Fibroblast of villous mesenchyme (primary cell): ENCODE results near the gene NCDN. TPM values are rescaled to one million over a fixed set of nuclear protein-coding genes. Genes with fewer than 3 reads are reported as not detected.

ENCODE experiments used
- DNase-seq: peaks from one replicate; pipeline ENCODE4 v3.0.0-alpha.2; 2010; ENCODE audit warnings: low read depth
- H3K4me3 ChIP-seq: 2 replicates; pipeline ENCODE4 v1.5.1; 2011; ENCODE audit warnings: low read depth, mild to moderate bottlenecking, low read length
- total RNA-seq: library from RNA; depleted of rRNA; stranded (reverse); fragments of >200 nt; gene quantifications from 2 replicates; pipeline ENCODE4 v1.2.3, GENCODE V29; 2012
- TF ChIP-seq, protein P1 (sequence below): IDR thresholded peaks from 2 replicates; pipeline ENCODE4 v1.5.1; 2012; ENCODE audit warnings: low read depth, mild to moderate bottlenecking, low read length; ENCODE audit not compliant: insufficient read depth

The NCDN gene
- total RNA-seq, 1 donor = 21.6 TPM

DNA sequence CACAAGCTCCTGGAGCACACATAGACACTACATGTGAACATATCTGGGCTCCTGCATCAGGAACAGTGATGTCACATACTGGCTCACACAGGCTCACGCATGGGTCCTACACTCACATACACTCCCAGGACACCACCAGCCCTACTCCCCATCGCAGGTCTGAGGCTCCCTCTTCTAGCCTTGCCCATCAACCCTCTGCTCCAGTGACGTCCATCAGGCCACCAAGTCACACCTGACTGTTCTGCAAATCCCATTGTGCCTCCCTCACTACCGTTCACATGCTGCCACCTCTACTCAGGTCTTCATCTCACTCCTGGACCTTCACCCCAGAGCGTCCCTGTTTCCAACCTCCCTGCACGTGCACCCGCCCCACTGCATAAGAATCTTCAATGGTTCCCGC, 33.6 kb downstream of the NCDN start:
- no peak for DNase-seq
- TF ChIP-seq, protein P1, sequence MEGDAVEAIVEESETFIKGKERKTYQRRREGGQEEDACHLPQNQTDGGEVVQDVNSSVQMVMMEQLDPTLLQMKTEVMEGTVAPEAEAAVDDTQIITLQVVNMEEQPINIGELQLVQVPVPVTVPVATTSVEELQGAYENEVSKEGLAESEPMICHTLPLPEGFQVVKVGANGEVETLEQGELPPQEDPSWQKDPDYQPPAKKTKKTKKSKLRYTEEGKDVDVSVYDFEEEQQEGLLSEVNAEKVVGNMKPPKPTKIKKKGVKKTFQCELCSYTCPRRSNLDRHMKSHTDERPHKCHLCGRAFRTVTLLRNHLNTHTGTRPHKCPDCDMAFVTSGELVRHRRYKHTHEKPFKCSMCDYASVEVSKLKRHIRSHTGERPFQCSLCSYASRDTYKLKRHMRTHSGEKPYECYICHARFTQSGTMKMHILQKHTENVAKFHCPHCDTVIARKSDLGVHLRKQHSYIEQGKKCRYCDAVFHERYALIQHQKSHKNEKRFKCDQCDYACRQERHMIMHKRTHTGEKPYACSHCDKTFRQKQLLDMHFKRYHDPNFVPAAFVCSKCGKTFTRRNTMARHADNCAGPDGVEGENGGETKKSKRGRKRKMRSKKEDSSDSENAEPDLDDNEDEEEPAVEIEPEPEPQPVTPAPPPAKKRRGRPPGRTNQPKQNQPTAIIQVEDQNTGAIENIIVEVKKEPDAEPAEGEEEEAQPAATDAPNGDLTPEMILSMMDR = no peak
- no peak overlapping the region for H3K4me3 ChIP-seq

DNA sequence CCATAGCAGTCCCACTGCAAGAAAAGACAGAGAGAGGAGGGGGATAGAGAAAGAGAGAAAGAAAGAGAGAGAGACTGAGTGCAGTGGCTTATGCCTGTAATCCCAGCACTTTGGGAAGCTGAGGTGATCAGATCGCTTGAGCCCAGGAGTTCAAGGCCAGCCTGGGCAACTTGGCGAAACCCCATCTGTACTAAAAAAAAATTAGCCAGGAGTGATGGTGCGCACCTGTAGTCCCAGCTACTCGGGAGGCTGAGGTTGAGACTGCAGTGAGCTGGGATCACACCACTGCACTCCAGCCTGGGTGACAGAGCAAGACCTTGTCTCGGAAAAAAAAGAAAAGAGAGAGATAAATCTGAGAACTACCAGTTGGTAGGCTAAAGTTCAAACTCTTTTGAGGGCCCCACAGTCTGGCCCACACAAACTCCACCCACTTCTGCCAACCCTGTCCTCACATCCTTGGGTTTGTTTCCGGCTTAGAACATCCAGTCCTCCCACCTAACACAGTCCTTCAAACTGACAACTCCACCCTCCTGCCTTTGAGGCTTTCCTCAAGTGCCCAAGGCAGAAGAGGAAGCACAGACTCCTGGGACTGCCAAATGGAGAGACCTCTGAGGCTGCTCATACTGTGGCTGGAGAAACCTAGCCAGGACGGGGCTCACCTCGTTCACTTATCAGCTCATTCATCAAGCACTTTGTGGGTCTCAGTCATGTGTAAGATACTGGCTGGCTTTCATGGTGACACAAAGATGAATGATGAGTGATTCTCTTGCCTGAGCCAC, 35.6 kb downstream of the NCDN start:
- H3K4me3 ChIP-seq = no peak overlapping the region
- no peak for DNase-seq
- TF ChIP-seq, protein P1 = no peak

DNA sequence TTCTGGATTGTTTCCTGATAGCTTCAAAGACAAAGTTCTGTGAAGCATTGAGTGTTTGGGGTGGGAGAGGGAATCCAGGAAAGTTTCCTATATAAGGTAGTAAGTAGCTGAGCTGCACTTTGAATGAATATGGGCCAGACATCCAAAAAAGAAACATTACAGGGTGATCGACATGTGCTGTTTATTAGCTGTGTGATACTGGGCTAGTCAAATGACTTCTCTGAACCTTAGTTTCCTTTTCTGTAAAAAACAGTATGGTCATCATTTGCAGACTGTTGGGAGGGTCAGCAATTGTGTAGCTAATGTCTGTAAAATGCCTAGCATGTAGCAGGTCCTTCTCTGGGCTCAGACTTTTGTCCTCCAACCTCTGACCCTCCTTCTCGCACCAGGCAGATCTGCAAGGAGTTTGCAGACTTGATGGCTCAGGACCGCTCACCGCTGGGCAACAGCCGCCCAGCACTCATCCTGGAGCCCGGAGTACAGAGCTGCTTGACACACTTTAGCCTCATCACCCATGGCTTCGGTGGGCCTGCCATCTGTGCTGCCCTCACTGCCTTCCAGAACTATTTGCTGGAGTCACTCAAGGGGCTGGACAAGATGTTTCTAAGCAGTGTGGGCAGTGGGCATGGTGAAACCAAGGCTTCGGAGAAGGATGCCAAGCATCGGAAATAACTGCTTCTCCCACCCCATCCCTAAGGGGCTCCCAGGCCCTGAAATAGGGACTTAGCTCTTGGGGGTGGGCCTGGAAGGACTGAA, 36.6 kb downstream of the NCDN start:
- TF ChIP-seq, protein P1 = no peak
- DNase-seq = no peak
- no peak overlapping the region for H3K4me3 ChIP-seq

DNA sequence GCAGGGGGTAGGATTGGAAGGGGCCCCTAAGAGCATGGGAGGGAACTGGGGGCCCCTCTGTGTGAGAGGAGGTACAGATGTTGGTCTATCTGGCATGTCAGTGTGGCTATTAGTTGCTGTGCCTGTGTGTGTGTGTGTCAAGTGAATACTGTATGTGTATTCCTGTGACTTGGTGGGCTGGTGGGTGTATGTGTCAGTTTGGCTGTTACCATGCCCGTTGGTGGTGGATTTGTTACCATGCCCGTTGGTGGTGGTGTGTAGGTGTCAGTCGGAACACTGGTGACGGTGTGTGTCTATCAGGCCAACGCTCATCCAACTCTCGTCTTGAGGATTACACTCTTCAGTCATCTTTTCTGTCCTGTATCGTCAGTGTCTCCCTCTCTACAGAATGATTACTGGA, 38.1 kb downstream of the NCDN start:
- H3K4me3 ChIP-seq = no peak overlapping the region
- no peak for DNase-seq
- TF ChIP-seq, protein P1 = no peak

DNA sequence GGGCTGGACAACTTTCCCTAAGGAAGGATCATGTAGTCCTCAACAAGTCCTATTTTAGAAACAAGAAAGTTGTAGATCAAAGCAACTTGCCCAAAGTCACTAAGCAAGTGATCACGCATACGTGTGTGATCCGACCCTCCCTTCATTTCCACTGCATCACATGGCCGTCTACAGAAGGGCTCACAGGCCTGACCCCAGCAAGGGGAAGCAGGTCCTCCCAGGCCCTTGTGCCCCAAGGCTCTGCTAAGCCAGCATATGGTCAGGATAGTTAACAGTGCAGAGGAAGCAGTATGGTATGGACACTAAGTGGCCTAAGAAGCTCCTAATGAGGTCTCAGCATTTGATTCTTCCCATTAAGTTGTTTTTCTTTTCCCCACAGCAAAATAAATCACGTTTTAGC, 40.3 kb downstream of the NCDN start:
- no peak for DNase-seq
- no peak overlapping the region for H3K4me3 ChIP-seq
- TF ChIP-seq, protein P1 = no peak

DNA sequence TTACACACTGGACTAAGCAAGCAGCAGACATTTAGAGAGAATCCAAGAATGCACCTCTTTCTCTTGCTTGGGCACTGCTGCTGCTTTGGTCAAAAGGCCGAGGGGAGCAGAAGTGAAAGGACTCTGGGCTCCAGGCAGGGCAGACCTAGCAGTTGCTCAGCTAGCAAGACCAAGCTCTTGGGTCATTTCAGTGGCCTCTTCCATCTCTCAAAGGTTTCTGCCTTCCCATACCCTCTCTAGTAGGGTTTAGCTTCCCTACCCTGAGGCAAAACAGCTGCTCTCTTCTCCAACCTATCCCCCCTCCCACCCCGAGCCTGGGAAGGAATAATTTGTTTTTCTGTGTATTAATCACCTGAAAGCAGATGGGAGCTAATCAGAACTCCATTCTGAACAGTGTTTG, 41.3 kb downstream of the NCDN start:
- DNase-seq = no peak
- H3K4me3 ChIP-seq = no peak overlapping the region
- TF ChIP-seq, protein P1 = no peak
